Activated T-cell treated with anti-CD3 and anti-CD28 coated beads, Interleukin-2, amount 50 U/mL, for 48 hours (primary cell): Measurements from ENCODE around the gene ZNF280D.
"Not testable (repeated sequence)": the region's sequence is repeated elsewhere in the genome, so short reads cannot be mapped to it uniquely, and the experiment has no call there.

ENCODE experiments used
- DNase-seq, 2 experiments: peaks; one replicate each; pipeline ENCODE4 v3.0.0-alpha.2; 2020

Gene ZNF280D

GRCh38 chr15:56709502-56709901, 23.8 kb downstream of the ZNF280D start:
- DNase-seq, result not testable (repeated sequence)

GRCh38 chr15:56699743-56700142, 33.6 kb downstream of the ZNF280D start:
- DNase-seq, result no peak

DNA sequence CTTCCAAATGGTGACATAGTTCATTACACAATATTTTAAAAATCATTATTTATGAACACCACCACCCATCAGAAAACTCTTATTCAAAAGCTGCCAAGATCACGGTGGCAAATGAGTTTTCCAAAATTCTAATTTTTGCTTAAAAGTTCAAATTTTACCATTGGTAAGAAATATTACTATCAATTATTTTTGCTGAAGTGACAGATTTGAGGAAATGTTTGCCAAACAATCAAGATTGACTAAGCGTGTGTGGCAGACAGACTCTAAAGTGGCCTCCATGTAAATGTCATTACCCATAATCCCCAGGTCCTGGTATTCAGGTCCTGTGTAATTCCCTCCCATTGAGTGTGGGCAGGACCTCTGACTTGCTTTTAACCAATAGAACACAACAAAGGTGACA, 35.0 kb downstream of the ZNF280D start:
- no peak for DNase-seq

- DNase-seq, result no peak
These were observed 39.5 kb downstream of the ZNF280D start for GRCh38 chr15:56693761-56694160.

GRCh38 chr15:56690733-56691132, 42.6 kb downstream of the ZNF280D start:
- no peak for DNase-seq

- DNase-seq, result no peak
These were observed 49.4 kb downstream of the ZNF280D start for GRCh38 chr15:56683908-56684307.

- no peak for DNase-seq
These were observed 52.2 kb downstream of the ZNF280D start for GRCh38 chr15:56681113-56681512.

DNA sequence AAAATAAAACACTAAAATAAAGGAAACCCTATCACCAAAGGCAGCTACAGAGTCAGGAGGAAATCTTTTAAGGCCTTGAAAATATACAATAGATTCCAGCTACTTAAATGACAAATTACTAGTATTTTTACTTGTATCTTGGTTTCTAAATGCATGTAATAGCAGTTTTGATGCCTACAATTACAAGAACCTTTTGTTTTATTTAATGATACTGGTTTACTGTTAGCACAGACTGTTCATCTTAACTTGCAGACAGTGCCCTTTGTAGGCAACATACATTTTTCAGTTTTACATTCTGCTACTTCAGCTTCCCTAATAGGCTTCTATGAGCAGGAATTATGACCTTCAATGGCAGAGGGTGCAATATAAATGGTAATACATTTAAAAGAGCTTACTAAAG, 54.1 kb downstream of the ZNF280D start:
- no peak for DNase-seq

GRCh38 chr15:56678571-56678970, 54.7 kb downstream of the ZNF280D start:
- no peak for DNase-seq

DNA sequence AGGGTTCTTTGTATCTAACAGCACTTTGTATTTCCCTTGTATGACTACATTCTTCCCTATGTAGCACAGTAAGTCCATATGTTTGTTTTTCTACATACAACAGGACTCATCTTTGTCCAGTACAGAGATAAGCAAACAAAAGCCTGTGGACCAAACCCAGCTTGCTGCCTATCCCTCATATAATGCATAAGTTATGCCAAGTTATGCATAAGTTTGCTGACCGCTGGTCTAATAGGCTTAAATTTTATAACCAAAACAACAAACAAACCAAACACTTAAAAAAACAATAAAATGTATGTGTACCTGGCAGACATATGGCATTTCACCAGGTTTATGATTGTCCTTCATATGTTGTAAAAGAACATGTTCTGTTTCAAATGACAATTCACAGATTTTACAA, 56.0 kb downstream of the ZNF280D start:
- DNase-seq, result no peak

GRCh38 chr15:56675930-56676329, 57.4 kb downstream of the ZNF280D start:
- DNase-seq, result no peak

GRCh38 chr15:56674857-56675256, 58.5 kb downstream of the ZNF280D start:
- DNase-seq, result no peak

DNA sequence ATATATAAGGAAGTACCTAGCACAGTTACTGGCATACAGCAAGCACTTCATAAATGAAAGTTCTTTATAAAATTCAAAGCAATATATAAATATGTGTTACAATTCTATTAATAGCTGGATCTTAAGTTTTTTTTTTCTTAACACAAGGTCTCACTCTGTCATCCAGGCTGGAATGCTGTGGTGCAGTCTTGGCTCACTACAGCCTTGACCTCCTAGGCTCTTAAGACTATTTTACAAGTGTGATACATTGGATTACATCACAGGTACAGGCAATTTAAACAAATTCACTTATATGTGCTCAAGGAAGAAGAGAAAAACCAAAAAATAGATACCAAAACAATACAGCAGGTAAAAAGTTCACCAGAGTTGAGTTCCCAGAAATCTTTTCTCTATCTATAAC, 60.6 kb downstream of the ZNF280D start:
- no peak for DNase-seq

- no peak for DNase-seq
These were observed 65.8 kb downstream of the ZNF280D start for GRCh38 chr15:56667517-56667916.

GRCh38 chr15:56660943-56661342, 72.4 kb downstream of the ZNF280D start:
- no peak for DNase-seq

- no peak for DNase-seq
These were observed 74.1 kb downstream of the ZNF280D start for GRCh38 chr15:56659197-56659596.

- no peak for DNase-seq
These were observed 78.7 kb downstream of the ZNF280D start for GRCh38 chr15:56654624-56655023.

GRCh38 chr15:56654216-56654615, 79.1 kb downstream of the ZNF280D start:
- no peak for DNase-seq

DNA sequence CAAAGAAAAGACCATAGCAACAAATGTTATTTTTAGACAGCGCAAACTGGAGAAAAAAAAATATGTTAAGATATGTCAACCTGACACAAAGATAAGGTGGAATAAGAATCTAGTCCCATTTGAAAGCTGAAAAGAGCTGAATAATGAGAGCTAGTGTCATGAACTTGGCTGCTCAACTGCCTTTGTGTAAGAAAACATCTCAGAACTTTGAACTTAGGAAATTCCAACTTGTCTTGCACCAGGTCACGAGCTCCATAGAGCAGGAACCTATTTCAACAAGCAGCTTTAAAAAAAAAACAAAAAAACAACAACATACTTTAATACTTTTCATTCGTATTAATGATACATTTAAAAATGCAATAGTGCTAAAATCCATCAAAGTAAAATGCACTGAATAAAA, 79.5 kb downstream of the ZNF280D start:
- DNase-seq, result no peak

- no peak for DNase-seq
These were observed 80.2 kb downstream of the ZNF280D start for GRCh38 chr15:56653107-56653506.

DNA sequence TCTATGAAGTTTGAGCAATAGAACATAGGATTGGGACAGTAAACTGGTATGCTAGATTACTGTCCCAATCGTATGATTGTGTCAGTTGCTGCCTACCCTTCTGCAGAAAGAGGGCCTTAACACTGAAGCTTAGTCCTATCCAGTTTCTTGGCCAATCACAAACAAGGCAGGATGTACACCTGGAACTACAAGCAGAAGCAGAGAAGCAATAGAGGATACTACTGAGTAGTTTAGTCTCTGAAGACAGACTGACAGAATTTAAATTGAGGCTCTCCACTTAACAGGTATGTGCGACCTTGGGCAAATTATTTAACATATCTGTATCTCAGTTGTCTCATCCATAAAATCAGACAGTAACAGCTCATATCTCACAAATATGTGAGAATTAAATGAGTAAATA, 85.0 kb downstream of the ZNF280D start:
- DNase-seq, result no peak

- DNase-seq, result no peak
These were observed 92.8 kb downstream of the ZNF280D start for GRCh38 chr15:56640549-56640948.

DNA sequence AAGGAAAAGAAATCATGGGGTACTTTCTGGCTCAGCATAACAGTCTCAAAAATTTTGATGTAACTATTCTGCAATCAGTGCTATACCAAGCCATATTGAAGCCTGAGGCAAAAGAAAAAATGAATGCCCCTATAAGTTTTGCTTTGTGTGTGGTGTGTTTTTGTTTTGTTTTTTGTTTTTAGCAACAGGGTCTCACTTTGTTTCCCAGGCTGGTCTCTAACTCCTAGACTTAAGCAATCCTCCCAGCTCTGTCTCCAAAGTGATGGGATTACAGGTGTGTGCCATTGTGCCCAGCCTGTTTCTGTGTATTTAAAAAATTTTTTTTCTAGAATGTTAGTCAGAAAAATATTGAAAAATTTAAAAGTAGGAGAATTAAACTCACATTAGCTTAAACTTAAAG, 93.2 kb downstream of the ZNF280D start:
- no peak for DNase-seq

GRCh38 chr15:56639631-56640030, 93.7 kb downstream of the ZNF280D start:
- no peak for DNase-seq

GRCh38 chr15:56631765-56632164, 101.5 kb downstream of the ZNF280D start:
- no peak for DNase-seq

DNA sequence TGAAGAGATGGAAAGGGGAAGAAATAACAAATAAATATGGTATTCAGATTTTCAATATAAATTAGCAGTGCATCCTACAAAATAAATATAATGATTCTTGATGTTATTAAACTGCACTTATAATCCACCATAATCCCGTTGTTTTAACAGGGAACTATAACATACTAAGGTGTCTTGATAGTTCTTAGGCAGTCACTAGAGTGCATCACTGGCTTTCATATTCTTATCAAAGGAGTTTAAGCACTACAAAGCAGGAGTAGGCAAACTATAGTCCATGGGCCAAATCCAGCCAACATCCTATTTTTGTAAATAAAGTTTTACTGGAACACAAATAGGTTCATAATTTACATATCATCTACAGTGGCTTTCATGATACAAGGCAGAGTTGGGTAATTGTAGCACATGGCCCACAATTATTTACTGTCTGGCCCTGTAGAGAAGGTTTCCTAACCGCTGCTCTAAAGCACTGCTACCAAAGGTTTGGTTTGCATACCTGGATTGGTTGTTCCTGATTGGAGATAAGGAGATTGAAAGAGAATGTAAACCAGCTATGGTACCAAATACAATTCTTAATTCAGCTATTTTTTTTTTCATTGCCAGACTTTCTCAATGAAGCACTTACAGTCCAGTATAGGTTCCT, 104.3 kb downstream of the ZNF280D start:
- DNase-seq, result no peak
